ENCODE measurements around the gene IRS2.

The IRS2 gene

DNA sequence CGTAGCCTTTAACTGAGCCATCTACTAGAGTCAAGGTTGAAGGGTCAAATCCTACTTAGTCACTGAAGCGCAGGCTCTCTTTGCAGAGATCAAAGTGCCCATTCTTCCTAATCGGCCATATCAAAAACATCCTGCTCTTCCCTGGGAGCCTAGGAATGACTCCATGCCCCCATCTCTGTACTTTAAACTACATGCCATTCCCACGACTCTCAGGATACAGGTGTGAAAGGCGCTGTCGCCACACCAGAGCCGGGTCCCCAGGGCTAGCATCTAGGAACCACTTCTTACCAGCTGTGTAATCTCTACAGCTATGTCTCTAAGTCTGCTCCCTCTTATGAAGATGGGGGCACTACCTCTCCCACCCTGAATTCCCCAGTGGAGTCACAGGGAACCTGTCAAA lies 22.3 kb downstream of the IRS2 start:
- Histone ChIP-seq H3K27me3 (ENCODE audit: insufficient read depth, low read length) (no peaks in the 10 kb centered on the region), H3K27ac (ENCODE audit: low read length) (no peak overlapping the region), H3K4me1 (ENCODE audit: insufficient read depth, low read length) (peaks cover 8% of the 10 kb centered on the region; the same call in 1 of the 2 replicates), H3K9ac (ENCODE audit: low read depth, low read length) (no peak overlapping the region), H3K36me3 (ENCODE audit: insufficient read depth, low read depth, low read length) (no peaks in the 10 kb centered on the region), H3K9me3 (ENCODE audit: insufficient read depth, low read depth, low read length) (no peaks in the 10 kb centered on the region), H3K4me3 (ENCODE audit: low read length) (no peak overlapping the region)

DNA sequence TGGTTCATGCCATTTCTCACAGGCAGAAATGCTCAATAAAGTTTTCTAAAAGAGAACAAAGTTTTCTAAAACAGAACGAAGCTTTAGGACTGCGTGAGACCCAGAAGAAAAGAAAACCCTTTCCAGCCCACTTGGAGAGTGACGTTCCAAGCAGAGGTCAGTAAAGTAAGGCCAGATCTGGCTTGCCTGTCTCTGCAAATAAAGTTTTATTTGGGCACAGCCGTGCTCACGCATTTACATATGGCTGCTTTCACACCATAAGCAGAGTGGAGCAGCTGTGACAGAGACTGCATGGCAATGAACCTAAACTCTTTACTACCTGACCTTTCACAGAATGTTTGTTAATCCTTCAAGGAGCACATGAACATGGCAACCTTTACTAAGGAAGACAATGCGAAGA lies 23.6 kb downstream of the IRS2 start:
- Histone ChIP-seq H3K4me3 (ENCODE audit: low read length) (no peak overlapping the region), H3K36me3 (ENCODE audit: insufficient read depth, low read depth, low read length) (no peaks in the 10 kb centered on the region), H3K4me1 (ENCODE audit: insufficient read depth, low read length) (peaks cover 8% of the 10 kb centered on the region; the same call in 1 of the 2 replicates), H3K27me3 (ENCODE audit: insufficient read depth, low read length) (no peaks in the 10 kb centered on the region), H3K9ac (ENCODE audit: low read depth, low read length) (no peak overlapping the region), H3K27ac (ENCODE audit: low read length) (no peak overlapping the region), H3K9me3 (ENCODE audit: insufficient read depth, low read depth, low read length) (no peaks in the 10 kb centered on the region)

DNA sequence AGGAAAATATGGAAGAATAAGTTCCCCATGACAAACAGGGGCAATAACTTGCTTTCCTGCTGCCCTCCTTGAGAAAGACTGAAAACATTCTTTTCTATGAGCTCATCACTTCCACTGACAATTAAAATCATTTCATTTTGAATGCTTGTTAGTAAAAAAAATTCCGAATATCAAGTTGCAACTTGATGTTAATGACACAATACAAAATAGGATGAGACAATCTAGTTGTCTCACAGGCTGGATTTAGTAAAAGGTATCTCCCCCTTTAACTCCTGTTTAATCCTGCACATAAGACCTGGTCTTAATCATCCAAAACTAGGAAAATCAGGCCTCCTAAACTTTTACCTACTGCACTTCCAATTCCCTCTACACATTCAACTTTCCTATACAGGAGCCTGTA lies 24.7 kb downstream of the IRS2 start:
- Histone ChIP-seq H3K27ac (ENCODE audit: low read length) (no peak overlapping the region), H3K9me3 (ENCODE audit: insufficient read depth, low read depth, low read length) (no peaks in the 10 kb centered on the region), H3K36me3 (ENCODE audit: insufficient read depth, low read depth, low read length) (no peaks in the 10 kb centered on the region), H3K9ac (ENCODE audit: low read depth, low read length) (no peak overlapping the region), H3K4me3 (ENCODE audit: low read length) (no peak overlapping the region), H3K4me1 (ENCODE audit: insufficient read depth, low read length) (peaks cover 8% of the 10 kb centered on the region; the same call in 1 of the 2 replicates), H3K27me3 (ENCODE audit: insufficient read depth, low read length) (no peaks in the 10 kb centered on the region)

DNA sequence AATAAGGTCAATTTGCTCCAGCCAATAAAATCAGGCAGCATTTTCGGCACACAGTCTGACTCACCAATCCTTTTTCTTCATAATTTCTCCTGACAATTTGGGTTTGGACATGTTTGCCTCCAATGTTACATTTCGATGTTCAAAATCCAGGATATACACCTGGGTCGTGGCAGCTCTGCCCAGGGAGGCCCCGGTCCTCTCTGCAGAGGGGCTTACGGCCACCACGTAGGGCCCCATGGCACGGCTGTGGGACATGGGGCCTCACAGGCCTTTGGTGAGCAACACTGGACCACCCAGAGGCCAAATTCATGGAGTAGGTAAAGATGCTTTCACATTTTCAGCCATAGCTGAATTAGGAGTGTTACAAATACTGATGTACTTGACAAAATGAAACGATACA lies 25.4 kb downstream of the IRS2 start:
- H3K36me3 ChIP-seq (ENCODE audit: insufficient read depth, low read depth, low read length) = peaks cover under 1% of the 10 kb centered on the region; the same call in 1 of the 2 replicates
- no peaks in the 10 kb centered on the region for H3K27me3 ChIP-seq (ENCODE audit: insufficient read depth, low read length)
- no peak overlapping the region for H3K27ac ChIP-seq (ENCODE audit: low read length)
- no peak overlapping the region for H3K4me3 ChIP-seq (ENCODE audit: low read length)
- peaks cover 8% of the 10 kb centered on the region; the same call in 1 of the 2 replicates for H3K4me1 ChIP-seq (ENCODE audit: insufficient read depth, low read length)
- no peak overlapping the region for H3K9ac ChIP-seq (ENCODE audit: low read depth, low read length)
- no peaks in the 10 kb centered on the region for H3K9me3 ChIP-seq (ENCODE audit: insufficient read depth, low read depth, low read length)

DNA sequence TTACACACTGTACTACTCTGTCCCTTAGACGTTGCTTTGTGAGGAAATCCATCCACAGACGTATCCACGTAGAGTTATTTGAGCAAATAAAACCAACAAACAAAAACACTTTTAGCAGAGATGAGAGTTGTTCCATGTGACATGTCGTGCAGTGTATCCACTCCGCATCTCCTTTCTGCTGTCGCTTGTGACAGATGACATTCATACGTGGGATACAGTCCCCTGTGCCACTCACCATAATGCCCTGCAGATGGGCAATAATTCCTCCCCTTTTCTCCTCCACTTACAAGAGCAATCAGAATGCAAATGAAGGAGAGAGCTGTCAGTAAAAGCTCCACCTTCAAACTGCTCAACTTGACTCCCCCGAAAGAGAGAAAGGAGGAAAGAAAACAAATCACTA lies 26.0 kb downstream of the IRS2 start:
- Histone ChIP-seq H3K27ac (ENCODE audit: low read length) (no peak overlapping the region), H3K27me3 (ENCODE audit: insufficient read depth, low read length) (no peaks in the 10 kb centered on the region), H3K4me3 (ENCODE audit: low read length) (no peak overlapping the region), H3K9ac (ENCODE audit: low read depth, low read length) (no peak overlapping the region), H3K4me1 (ENCODE audit: insufficient read depth, low read length) (peaks cover 8% of the 10 kb centered on the region; the same call in 1 of the 2 replicates), H3K36me3 (ENCODE audit: insufficient read depth, low read depth, low read length) (peaks cover 6% of the 10 kb centered on the region), H3K9me3 (ENCODE audit: insufficient read depth, low read depth, low read length) (no peaks in the 10 kb centered on the region)

DNA sequence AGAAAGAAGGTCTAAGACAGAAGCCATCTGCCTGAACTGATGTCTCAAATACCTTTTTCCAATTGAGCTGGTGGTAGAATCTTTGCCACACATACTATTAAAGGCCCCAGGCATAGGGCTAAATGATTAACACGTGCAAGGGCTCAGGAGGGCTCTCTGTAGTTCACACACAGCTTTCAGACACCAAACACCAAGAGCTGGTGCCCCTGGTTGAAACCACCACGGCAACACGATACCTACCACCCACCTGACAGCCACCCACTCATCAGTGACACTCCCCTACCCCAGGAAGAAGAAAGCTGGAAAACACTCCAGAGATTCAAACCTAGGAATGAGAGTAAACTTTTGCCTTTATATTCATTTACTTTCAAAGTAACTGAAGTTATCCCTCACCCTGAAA lies 26.8 kb downstream of the IRS2 start:
- Histone ChIP-seq H3K36me3 (ENCODE audit: insufficient read depth, low read depth, low read length) (peaks cover 11% of the 10 kb centered on the region), H3K9me3 (ENCODE audit: insufficient read depth, low read depth, low read length) (no peaks in the 10 kb centered on the region), H3K9ac (ENCODE audit: low read depth, low read length) (no peak overlapping the region), H3K27me3 (ENCODE audit: insufficient read depth, low read length) (no peaks in the 10 kb centered on the region), H3K4me1 (ENCODE audit: insufficient read depth, low read length) (peaks cover 3% of the 10 kb centered on the region; the same call in 1 of the 2 replicates), H3K4me3 (ENCODE audit: low read length) (no peak overlapping the region), H3K27ac (ENCODE audit: low read length) (no peak overlapping the region)

DNA sequence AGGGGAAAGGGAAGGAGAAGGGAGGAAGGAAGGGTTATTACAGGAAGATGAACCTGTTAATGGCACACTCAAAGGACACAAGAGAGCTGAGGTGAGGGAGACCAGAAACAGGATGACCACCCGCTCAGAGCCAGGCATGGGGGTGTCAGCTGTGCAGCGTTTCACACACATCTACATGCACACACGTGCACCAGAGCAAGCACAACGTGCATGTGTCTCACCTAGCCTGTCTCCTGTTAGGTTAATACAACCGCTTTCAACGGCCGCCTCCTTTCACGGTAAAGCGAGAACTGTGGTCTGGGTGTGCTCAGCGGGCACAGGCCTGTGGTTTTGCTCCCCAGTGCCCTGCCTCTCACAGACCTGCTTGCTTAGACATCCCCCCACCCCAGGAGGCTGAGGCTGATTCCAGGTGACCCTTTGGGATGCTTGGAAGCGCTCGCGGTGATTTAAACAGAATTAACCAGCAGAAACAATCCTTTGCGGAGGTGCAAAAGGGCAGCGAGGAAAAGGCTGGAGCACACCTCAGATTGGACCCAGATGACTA lies 27.4 kb downstream of the IRS2 start:
- no peak overlapping the region for H3K27ac ChIP-seq (ENCODE audit: low read length)

DNA sequence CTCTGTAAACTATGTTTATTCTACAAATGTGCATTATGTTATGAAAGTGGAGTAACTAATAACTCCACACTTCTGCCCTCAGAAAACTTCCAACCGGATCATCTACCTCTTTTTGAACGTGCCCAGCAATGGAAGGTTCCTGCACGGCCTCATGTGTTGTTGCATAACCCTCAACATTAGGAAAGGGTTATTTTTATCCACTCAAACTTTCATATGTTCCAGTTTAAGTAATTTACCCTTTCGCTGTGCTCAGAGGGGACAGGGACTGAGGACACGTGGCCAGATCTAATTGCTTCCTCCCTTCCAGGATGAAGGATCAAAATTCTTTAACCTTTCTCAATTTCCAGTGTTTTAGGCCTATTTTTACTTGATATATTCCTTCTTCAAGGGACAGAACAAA lies 29.6 kb downstream of the IRS2 start:
- Histone ChIP-seq H3K4me1 (ENCODE audit: insufficient read depth, low read length) (peaks cover 3% of the 10 kb centered on the region; the same call in 1 of the 2 replicates), H3K4me3 (ENCODE audit: low read length) (no peak overlapping the region), H3K27ac (ENCODE audit: low read length) (no peak overlapping the region), H3K9me3 (ENCODE audit: insufficient read depth, low read depth, low read length) (no peaks in the 10 kb centered on the region), H3K9ac (ENCODE audit: low read depth, low read length) (no peak overlapping the region), H3K36me3 (ENCODE audit: insufficient read depth, low read depth, low read length) (peaks cover 30% of the 10 kb centered on the region), H3K27me3 (ENCODE audit: insufficient read depth, low read length) (no peaks in the 10 kb centered on the region)

More for the DNA sequence above, 27.4 kb downstream of the IRS2 start:
- no peaks in the 10 kb centered on the region for H3K27me3 ChIP-seq (ENCODE audit: insufficient read depth, low read length)
- H3K4me3 ChIP-seq (ENCODE audit: low read length) = no peak overlapping the region
- no peak overlapping the region for H3K9ac ChIP-seq (ENCODE audit: low read depth, low read length)
- peaks cover 3% of the 10 kb centered on the region; the same call in 1 of the 2 replicates for H3K4me1 ChIP-seq (ENCODE audit: insufficient read depth, low read length)
- peaks cover 16% of the 10 kb centered on the region for H3K36me3 ChIP-seq (ENCODE audit: insufficient read depth, low read depth, low read length)
- H3K9me3 ChIP-seq (ENCODE audit: insufficient read depth, low read depth, low read length) = no peaks in the 10 kb centered on the region

DNA sequence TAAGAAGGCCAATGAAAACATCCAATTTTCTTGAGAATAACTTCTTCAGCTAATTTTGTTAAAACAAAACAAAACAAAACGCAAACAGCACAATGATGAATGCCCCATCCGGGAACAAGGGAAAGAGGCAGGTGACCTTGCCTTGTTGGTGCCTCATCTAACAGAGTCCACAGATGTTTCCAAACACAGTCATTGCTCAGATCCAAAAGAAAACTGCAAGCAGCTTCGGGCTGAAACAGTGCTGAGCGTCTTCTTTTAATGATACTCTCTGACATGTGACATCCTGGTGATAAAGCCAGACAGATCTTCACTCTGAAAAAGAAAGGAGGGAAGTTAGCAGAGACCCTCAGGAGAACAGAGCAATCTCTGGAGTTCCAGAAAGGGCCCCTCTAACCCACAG lies 30.4 kb downstream of the IRS2 start:
- Histone ChIP-seq H3K36me3 (ENCODE audit: insufficient read depth, low read depth, low read length) (peaks cover 30% of the 10 kb centered on the region), H3K9me3 (ENCODE audit: insufficient read depth, low read depth, low read length) (no peaks in the 10 kb centered on the region), H3K9ac (ENCODE audit: low read depth, low read length) (no peak overlapping the region), H3K4me1 (ENCODE audit: insufficient read depth, low read length) (peaks cover 3% of the 10 kb centered on the region; the same call in 1 of the 2 replicates), H3K27ac (ENCODE audit: low read length) (no peak overlapping the region), H3K4me3 (ENCODE audit: low read length) (no peak overlapping the region), H3K27me3 (ENCODE audit: insufficient read depth, low read length) (no peaks in the 10 kb centered on the region)

DNA sequence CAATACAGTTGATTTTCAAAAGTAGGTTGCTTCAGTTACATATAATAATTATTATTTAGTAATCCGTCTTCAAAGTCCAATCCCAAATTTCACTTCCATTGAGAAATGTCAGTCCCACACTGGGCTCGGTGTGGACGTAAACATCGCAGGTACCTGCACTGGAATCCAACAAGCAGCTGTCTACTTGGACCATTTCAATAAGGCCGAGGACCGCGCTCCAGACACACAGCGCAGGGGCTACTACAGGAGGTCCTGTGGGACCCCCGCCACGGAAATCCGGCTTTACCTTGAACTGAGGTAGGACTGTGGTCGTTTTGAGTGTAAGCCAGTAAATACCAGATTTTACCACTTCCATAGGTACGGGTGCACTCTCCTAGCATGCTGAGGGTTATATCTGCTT lies 30.8 kb downstream of the IRS2 start:
- Histone ChIP-seq H3K9me3 (ENCODE audit: insufficient read depth, low read depth, low read length) (no peaks in the 10 kb centered on the region), H3K27me3 (ENCODE audit: insufficient read depth, low read length) (no peaks in the 10 kb centered on the region), H3K4me3 (ENCODE audit: low read length) (no peak overlapping the region), H3K9ac (ENCODE audit: low read depth, low read length) (no peak overlapping the region), H3K27ac (ENCODE audit: low read length) (no peak overlapping the region), H3K36me3 (ENCODE audit: insufficient read depth, low read depth, low read length) (peaks cover 30% of the 10 kb centered on the region), H3K4me1 (ENCODE audit: insufficient read depth, low read length) (peaks cover 1% of the 10 kb centered on the region; the same call in 1 of the 2 replicates)

DNA sequence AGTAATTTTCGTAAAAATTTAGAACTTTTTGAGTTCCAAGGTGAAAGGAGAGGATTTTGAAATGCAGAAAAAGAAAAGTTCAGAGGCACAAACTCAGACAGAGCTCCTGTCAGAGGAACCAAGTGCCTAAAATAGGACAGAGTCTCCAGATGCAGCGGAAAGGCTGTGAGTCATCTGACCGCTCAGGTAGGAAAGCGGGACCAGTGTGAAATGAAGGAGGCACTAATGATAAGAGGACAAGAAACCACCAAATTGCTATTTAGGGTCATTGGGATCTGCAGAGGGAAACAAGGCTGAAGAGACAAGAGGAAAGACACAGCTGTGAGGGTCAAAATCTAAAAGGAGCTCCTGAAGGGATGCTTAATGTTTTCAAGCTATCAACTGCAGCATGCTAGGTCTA lies 34.9 kb downstream of the IRS2 start:
- H3K9ac ChIP-seq (ENCODE audit: low read depth, low read length) = no peak overlapping the region
- H3K27ac ChIP-seq (ENCODE audit: low read length) = no peak overlapping the region
- H3K9me3 ChIP-seq (ENCODE audit: insufficient read depth, low read depth, low read length) = no peaks in the 10 kb centered on the region
- no peaks in the 10 kb centered on the region for H3K27me3 ChIP-seq (ENCODE audit: insufficient read depth, low read length)
- H3K4me3 ChIP-seq (ENCODE audit: low read length) = no peak overlapping the region
- peaks cover 30% of the 10 kb centered on the region for H3K36me3 ChIP-seq (ENCODE audit: insufficient read depth, low read depth, low read length)
- H3K4me1 ChIP-seq (ENCODE audit: insufficient read depth, low read length) = no peaks in the 10 kb centered on the region

DNA sequence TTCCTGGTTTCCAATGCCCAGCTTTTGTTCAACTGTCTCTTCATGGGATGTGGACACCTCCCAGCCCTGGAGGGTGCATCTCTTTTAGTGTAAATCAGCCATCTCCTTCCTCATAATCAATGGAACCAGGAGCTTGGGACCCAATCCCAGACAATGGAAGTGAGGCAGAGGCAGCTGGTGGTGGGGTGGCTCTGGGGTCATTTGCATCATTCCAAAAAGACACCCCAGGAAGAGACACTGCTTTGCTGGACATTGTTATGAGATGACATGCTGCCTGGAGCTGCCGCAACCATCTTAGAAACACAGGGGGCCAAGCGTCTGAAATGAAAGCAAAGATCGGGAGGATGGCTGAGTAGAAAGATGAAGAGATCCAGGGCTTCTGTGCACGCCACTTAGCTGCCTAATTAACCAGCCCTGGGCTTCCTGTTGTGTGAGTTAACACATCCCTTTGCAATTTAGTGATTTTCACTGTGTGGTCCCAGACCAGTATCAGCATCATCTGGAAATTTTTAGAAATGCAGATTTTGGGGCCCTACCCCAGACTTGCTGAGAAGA lies 36.1 kb downstream of the IRS2 start:
- Histone ChIP-seq H3K9ac (ENCODE audit: low read depth, low read length) (no peak overlapping the region), H3K27me3 (ENCODE audit: insufficient read depth, low read length) (no peaks in the 10 kb centered on the region), H3K9me3 (ENCODE audit: insufficient read depth, low read depth, low read length) (no peaks in the 10 kb centered on the region), H3K36me3 (ENCODE audit: insufficient read depth, low read depth, low read length) (peaks cover 22% of the 10 kb centered on the region; the same call in 1 of the 2 replicates), H3K4me1 (ENCODE audit: insufficient read depth, low read length) (no peaks in the 10 kb centered on the region), H3K4me3 (ENCODE audit: low read length) (no peak overlapping the region), H3K27ac (ENCODE audit: low read length) (no peak overlapping the region)

Measured in iPS-20b (cell line).